ENCODE measurements around the gene COX14.

COX14 gene

GRCh38 chr12:50111693-50112455, at the start of gene COX14:
Gene COX14, plus strand, starts transcription at chr12:50112236. Its CDS starts 7,808 bp downstream, at chr12:50120044.
- no peaks in the 10 kb centered on the region for H3K36me3 ChIP-seq (ENCODE audit: control insufficient read depth, insufficient read depth, low read length)
- peaks cover 34% of the 10 kb centered on the region for H3K4me1 ChIP-seq (ENCODE audit: control insufficient read depth, insufficient read depth, low read length)
- H3K9me3 ChIP-seq (ENCODE audit: control insufficient read depth, low read length): no peaks in the 10 kb centered on the region
- peak within 1 kb of the TSS; percentile 83 for H3K9ac ChIP-seq (ENCODE audit: low read length)
- no peaks in the 10 kb centered on the region for H3K27me3 ChIP-seq (ENCODE audit: control insufficient read depth, insufficient read depth, low read length)
- peak within 1 kb of the TSS; percentile 80 for H3K4me3 ChIP-seq (ENCODE audit: low read length)

GRCh38 chr12:50062728-50063460, 49.1 kb upstream of the COX14 start:
- no peak overlapping the region for H3K9ac ChIP-seq (ENCODE audit: low read length)
- no peak overlapping the region for H3K4me3 ChIP-seq (ENCODE audit: low read length)

GRCh38 chr12:50065726-50066310, 46.2 kb upstream of the COX14 start:
- Histone ChIP-seq H3K9me3 (ENCODE audit: control insufficient read depth, low read length) (no peaks in the 10 kb centered on the region), H3K27me3 (ENCODE audit: control insufficient read depth, insufficient read depth, low read length) (no peaks in the 10 kb centered on the region), H3K36me3 (ENCODE audit: control insufficient read depth, insufficient read depth, low read length) (no peaks in the 10 kb centered on the region), H3K4me3 (ENCODE audit: low read length) (no peak overlapping the region), H3K4me1 (ENCODE audit: control insufficient read depth, insufficient read depth, low read length) (peaks cover 7% of the 10 kb centered on the region), H3K9ac (ENCODE audit: low read length) (no peak overlapping the region)

More at GRCh38 chr12:50062728-50063460, 49.1 kb upstream of the COX14 start:
- Histone ChIP-seq H3K9me3 (ENCODE audit: control insufficient read depth, low read length) (no peaks in the 10 kb centered on the region), H3K4me1 (ENCODE audit: control insufficient read depth, insufficient read depth, low read length) (no peaks in the 10 kb centered on the region), H3K36me3 (ENCODE audit: control insufficient read depth, insufficient read depth, low read length) (no peaks in the 10 kb centered on the region), H3K27me3 (ENCODE audit: control insufficient read depth, insufficient read depth, low read length) (peaks cover 8% of the 10 kb centered on the region)

GRCh38 chr12:50066402-50066801, 45.6 kb upstream of the COX14 start:
- Histone ChIP-seq H3K9ac (ENCODE audit: low read length) (no peak overlapping the region), H3K4me3 (ENCODE audit: low read length) (no peak overlapping the region), H3K36me3 (ENCODE audit: control insufficient read depth, insufficient read depth, low read length) (no peaks in the 10 kb centered on the region), H3K27me3 (ENCODE audit: control insufficient read depth, insufficient read depth, low read length) (no peaks in the 10 kb centered on the region), H3K4me1 (ENCODE audit: control insufficient read depth, insufficient read depth, low read length) (peaks cover 7% of the 10 kb centered on the region), H3K9me3 (ENCODE audit: control insufficient read depth, low read length) (no peaks in the 10 kb centered on the region)

GRCh38 chr12:50069069-50069468, 43.0 kb upstream of the COX14 start:
- no peak overlapping the region for H3K4me3 ChIP-seq (ENCODE audit: low read length)
- no peaks in the 10 kb centered on the region for H3K9me3 ChIP-seq (ENCODE audit: control insufficient read depth, low read length)
- no peaks in the 10 kb centered on the region for H3K27me3 ChIP-seq (ENCODE audit: control insufficient read depth, insufficient read depth, low read length)
- H3K9ac ChIP-seq (ENCODE audit: low read length): no peak overlapping the region
- no peaks in the 10 kb centered on the region for H3K36me3 ChIP-seq (ENCODE audit: control insufficient read depth, insufficient read depth, low read length)
- peaks cover 7% of the 10 kb centered on the region for H3K4me1 ChIP-seq (ENCODE audit: control insufficient read depth, insufficient read depth, low read length)

GRCh38 chr12:50069539-50069938, 42.5 kb upstream of the COX14 start:
- no peak overlapping the region for H3K4me3 ChIP-seq (ENCODE audit: low read length)
- H3K9me3 ChIP-seq (ENCODE audit: control insufficient read depth, low read length): no peaks in the 10 kb centered on the region
- H3K4me1 ChIP-seq (ENCODE audit: control insufficient read depth, insufficient read depth, low read length): peaks cover 7% of the 10 kb centered on the region
- H3K27me3 ChIP-seq (ENCODE audit: control insufficient read depth, insufficient read depth, low read length): no peaks in the 10 kb centered on the region
- H3K9ac ChIP-seq (ENCODE audit: low read length): no peak overlapping the region
- no peaks in the 10 kb centered on the region for H3K36me3 ChIP-seq (ENCODE audit: control insufficient read depth, insufficient read depth, low read length)

GRCh38 chr12:50070314-50071060, 41.5 kb upstream of the COX14 start:
- no peaks in the 10 kb centered on the region for H3K9me3 ChIP-seq (ENCODE audit: control insufficient read depth, low read length)

GRCh38 chr12:50072198-50072907, 39.7 kb upstream of the COX14 start:
- H3K27me3 ChIP-seq (ENCODE audit: control insufficient read depth, insufficient read depth, low read length): no peaks in the 10 kb centered on the region
- H3K9ac ChIP-seq (ENCODE audit: low read length): no peak overlapping the region
- H3K4me1 ChIP-seq (ENCODE audit: control insufficient read depth, insufficient read depth, low read length): peaks cover 18% of the 10 kb centered on the region
- H3K9me3 ChIP-seq (ENCODE audit: control insufficient read depth, low read length): no peaks in the 10 kb centered on the region
- no peaks in the 10 kb centered on the region for H3K36me3 ChIP-seq (ENCODE audit: control insufficient read depth, insufficient read depth, low read length)
- no peak overlapping the region for H3K4me3 ChIP-seq (ENCODE audit: low read length)

More at GRCh38 chr12:50070314-50071060, 41.5 kb upstream of the COX14 start:
- H3K27me3 ChIP-seq (ENCODE audit: control insufficient read depth, insufficient read depth, low read length): no peaks in the 10 kb centered on the region
- no peak overlapping the region for H3K4me3 ChIP-seq (ENCODE audit: low read length)
- no peaks in the 10 kb centered on the region for H3K36me3 ChIP-seq (ENCODE audit: control insufficient read depth, insufficient read depth, low read length)
- no peak overlapping the region for H3K9ac ChIP-seq (ENCODE audit: low read length)
- peaks cover 13% of the 10 kb centered on the region for H3K4me1 ChIP-seq (ENCODE audit: control insufficient read depth, insufficient read depth, low read length)

- H3K4me1 ChIP-seq (ENCODE audit: control insufficient read depth, insufficient read depth, low read length): peaks cover 18% of the 10 kb centered on the region
- H3K9ac ChIP-seq (ENCODE audit: low read length): no peak overlapping the region
These were observed 38.8 kb upstream of the COX14 start for GRCh38 chr12:50073206-50073605.

GRCh38 chr12:50073712-50074111, 38.3 kb upstream of the COX14 start:
- Histone ChIP-seq H3K4me3 (ENCODE audit: low read length) (no peak overlapping the region), H3K27me3 (ENCODE audit: control insufficient read depth, insufficient read depth, low read length) (no peaks in the 10 kb centered on the region), H3K4me1 (ENCODE audit: control insufficient read depth, insufficient read depth, low read length) (peaks cover 18% of the 10 kb centered on the region), H3K36me3 (ENCODE audit: control insufficient read depth, insufficient read depth, low read length) (no peaks in the 10 kb centered on the region), H3K9me3 (ENCODE audit: control insufficient read depth, low read length) (no peaks in the 10 kb centered on the region), H3K9ac (ENCODE audit: low read length) (no peak overlapping the region)

More at GRCh38 chr12:50073206-50073605, 38.8 kb upstream of the COX14 start:
- Histone ChIP-seq H3K27me3 (ENCODE audit: control insufficient read depth, insufficient read depth, low read length) (no peaks in the 10 kb centered on the region), H3K9me3 (ENCODE audit: control insufficient read depth, low read length) (no peaks in the 10 kb centered on the region), H3K4me3 (ENCODE audit: low read length) (no peak overlapping the region), H3K36me3 (ENCODE audit: control insufficient read depth, insufficient read depth, low read length) (no peaks in the 10 kb centered on the region)
